Neural crest cell (in vitro differentiated cells): ENCODE data around the gene LTC4S. TPM values are rescaled to one million over a fixed set of nuclear protein-coding genes. Genes with fewer than 3 reads are reported as not detected.

ENCODE experiments used
- DNase-seq: peaks from one replicate; pipeline ENCODE4 v3.0.0; 2021; ENCODE audit warnings: low read depth, mixed read lengths, low spot score
- H3K27ac Mint-ChIP-seq: one replicate; pipeline ENCODE4 v1.8.0; 2021; ENCODE audit warnings: mild to moderate bottlenecking, mixed read lengths; ENCODE audit not compliant: unreplicated experiment
- H3K27me3 Mint-ChIP-seq: 2 replicates; pipeline ENCODE4 v1.8.0; 2021; ENCODE audit warnings: low read depth, mild to moderate bottlenecking, mixed read lengths
- H3K36me3 Mint-ChIP-seq: 2 replicates; pipeline ENCODE4 v1.8.0; 2021; ENCODE audit warnings: low read depth, mild to moderate bottlenecking, mixed read lengths
- H3K4me1 Mint-ChIP-seq: 2 replicates; pipeline ENCODE4 v1.8.0; 2021; ENCODE audit warnings: mixed read lengths
- H3K4me3 Mint-ChIP-seq: one replicate; pipeline ENCODE4 v1.8.0; 2021; ENCODE audit warnings: mild to moderate bottlenecking, mixed read lengths
- H3K9me3 Mint-ChIP-seq: 2 replicates; pipeline ENCODE4 v1.8.0; 2021; ENCODE audit warnings: mixed read lengths
- CTCF ChIP-seq: fragments of 200-600 bp; sonication (generic); conservative IDR thresholded peaks from 2 replicates; pipeline ENCODE4 v1.5.0; 2021; ENCODE audit warnings: antibody characterized with exemption, mild to moderate bottlenecking
- total RNA-seq: library from RNA; stranded (reverse); gene quantifications from 2 replicates; pipeline ENCODE4 v1.2.1, GENCODE V29; 2021

LTC4S gene
- total RNA-seq, 1 donor from 2014 or later, result 3.3 TPM

- no peaks in the 10 kb centered on the region for H3K27me3 Mint-ChIP-seq
- peaks cover 3% of the 10 kb centered on the region for H3K9me3 Mint-ChIP-seq
- H3K27ac Mint-ChIP-seq, result no peak overlapping the region
- DNase-seq, result no peak
- peaks cover 10% of the 10 kb centered on the region for H3K4me1 Mint-ChIP-seq
- TF ChIP-seq CTCF, result no peak
- no peak overlapping the region for H3K4me3 Mint-ChIP-seq
- peaks cover 51% of the 10 kb centered on the region for H3K36me3 Mint-ChIP-seq
Observed at GRCh38 chr5:179829732-179830435, 36.1 kb downstream of the LTC4S start.

GRCh38 chr5:179830818-179831468 lies 37.2 kb downstream of the LTC4S start:
- H3K27ac Mint-ChIP-seq, result no peak overlapping the region
- no peaks in the 10 kb centered on the region for H3K27me3 Mint-ChIP-seq
- H3K36me3 Mint-ChIP-seq, result peaks cover 57% of the 10 kb centered on the region
- no peak overlapping the region for H3K4me3 Mint-ChIP-seq
- no peak for DNase-seq
- TF ChIP-seq CTCF, result no peak
- H3K4me1 Mint-ChIP-seq, result peaks cover 10% of the 10 kb centered on the region
- H3K9me3 Mint-ChIP-seq, result peaks cover 3% of the 10 kb centered on the region

- H3K27ac Mint-ChIP-seq, result no peak overlapping the region
- H3K4me1 Mint-ChIP-seq, result peaks cover 10% of the 10 kb centered on the region
- no peak overlapping the region for H3K4me3 Mint-ChIP-seq
- TF ChIP-seq CTCF, result no peak
- no peak for DNase-seq
- peaks cover 3% of the 10 kb centered on the region for H3K9me3 Mint-ChIP-seq
- H3K27me3 Mint-ChIP-seq, result no peaks in the 10 kb centered on the region
- peaks cover 65% of the 10 kb centered on the region for H3K36me3 Mint-ChIP-seq
Observed at GRCh38 chr5:179832039-179832745, 38.4 kb downstream of the LTC4S start.

GRCh38 chr5:179833056-179833708 lies 39.4 kb downstream of the LTC4S start:
- peaks cover 10% of the 10 kb centered on the region for H3K4me1 Mint-ChIP-seq
- no peaks in the 10 kb centered on the region for H3K27me3 Mint-ChIP-seq
- no peak for TF ChIP-seq CTCF
- no peak for DNase-seq
- H3K27ac Mint-ChIP-seq, result no peak overlapping the region
- H3K9me3 Mint-ChIP-seq, result peaks cover 3% of the 10 kb centered on the region
- no peak overlapping the region for H3K4me3 Mint-ChIP-seq
- H3K36me3 Mint-ChIP-seq, result peaks cover 57% of the 10 kb centered on the region

- Mint-ChIP-seq H3K4me1 (peaks cover 7% of the 10 kb centered on the region), H3K36me3 (peaks cover 55% of the 10 kb centered on the region), H3K9me3 (peaks cover 3% of the 10 kb centered on the region), H3K27ac (no peak overlapping the region), H3K4me3 (peak overlapping the region; percentile 47), H3K27me3 (no peaks in the 10 kb centered on the region)
- DNase-seq, result no peak
- TF ChIP-seq CTCF, result no peak
Observed at GRCh38 chr5:179833709-179834070, 39.9 kb downstream of the LTC4S start.
